GM10266 (cell line): ENCODE results near the gene IL36G.
A peak's percentile ranks its signal among the peaks of the same experiment; 100 is the strongest.

Experiments
- DNase-seq: peaks from one replicate; pipeline ENCODE4 v3.0.0; 2012; ENCODE audit errors: extremely low spot score
- CTCF ChIP-seq: IDR thresholded peaks from 2 replicates; pipeline ENCODE4 v1.5.1; 2012; ENCODE audit warnings: mild to moderate bottlenecking, low read depth; ENCODE audit not compliant: control insufficient read depth, insufficient read depth; ENCODE audit errors: missing control alignments

The IL36G gene

DNA sequence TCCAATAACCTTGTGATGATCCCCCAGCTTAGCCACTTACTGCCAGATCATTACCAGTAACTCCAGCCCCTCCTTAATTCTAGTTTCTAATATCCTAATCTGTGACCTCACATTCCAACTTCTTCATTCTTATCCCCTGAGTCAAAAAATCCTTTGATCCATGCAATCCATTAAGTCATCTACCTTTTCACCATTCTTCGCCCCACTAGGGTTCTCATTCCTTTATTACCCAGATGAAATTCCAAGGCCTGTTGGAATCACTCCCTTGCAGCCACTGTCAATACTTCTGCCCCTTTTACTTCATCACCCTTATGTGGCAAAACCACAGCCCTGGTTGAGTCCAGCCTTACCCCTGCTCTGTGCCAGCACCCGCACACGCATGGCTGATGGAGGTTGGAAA is 20.3 kb upstream of the IL36G start:
- TF ChIP-seq CTCF: no peak
- no peak for DNase-seq

- DNase-seq: peak; percentile 63
- TF ChIP-seq CTCF: peak; percentile 79
Measured at GRCh38 chr2:112958428-112959108, 19.2 kb upstream of the IL36G start.

DNA sequence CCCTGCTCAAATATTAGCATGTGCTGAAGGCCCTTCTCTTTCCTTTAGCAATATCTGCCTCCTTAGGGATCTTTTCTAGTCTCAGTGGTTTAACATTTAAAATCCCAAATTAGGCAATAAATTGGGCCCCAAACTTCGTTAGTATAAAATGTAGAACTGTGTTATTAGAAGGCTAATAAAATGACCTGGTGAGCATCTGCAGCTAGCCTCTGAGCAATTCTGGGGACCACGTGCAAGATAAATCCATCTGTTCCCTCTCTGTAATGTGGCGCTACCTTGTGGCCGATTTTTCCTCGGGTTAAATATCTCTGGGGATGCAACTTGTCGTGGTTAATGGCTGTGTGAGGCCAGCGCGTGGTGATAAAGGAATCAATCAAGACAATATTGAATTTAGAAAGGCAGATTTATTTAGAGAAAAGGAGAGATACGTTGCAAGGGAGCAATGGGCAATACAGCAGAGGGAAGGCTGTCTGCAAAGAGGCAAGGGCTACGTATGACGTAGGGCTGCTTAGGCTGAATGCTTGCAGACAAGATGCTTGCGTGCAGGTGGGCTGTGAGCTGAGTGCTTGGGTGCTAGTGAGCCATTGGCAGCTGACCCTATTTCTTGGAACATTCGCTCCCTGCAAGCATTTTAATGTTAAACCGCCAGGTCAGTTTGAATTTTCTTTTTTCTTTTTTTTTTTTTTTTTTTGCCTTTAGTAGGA is 18.5 kb upstream of the IL36G start:
- DNase-seq: no peak
- peak; percentile 8 for TF ChIP-seq CTCF

DNA sequence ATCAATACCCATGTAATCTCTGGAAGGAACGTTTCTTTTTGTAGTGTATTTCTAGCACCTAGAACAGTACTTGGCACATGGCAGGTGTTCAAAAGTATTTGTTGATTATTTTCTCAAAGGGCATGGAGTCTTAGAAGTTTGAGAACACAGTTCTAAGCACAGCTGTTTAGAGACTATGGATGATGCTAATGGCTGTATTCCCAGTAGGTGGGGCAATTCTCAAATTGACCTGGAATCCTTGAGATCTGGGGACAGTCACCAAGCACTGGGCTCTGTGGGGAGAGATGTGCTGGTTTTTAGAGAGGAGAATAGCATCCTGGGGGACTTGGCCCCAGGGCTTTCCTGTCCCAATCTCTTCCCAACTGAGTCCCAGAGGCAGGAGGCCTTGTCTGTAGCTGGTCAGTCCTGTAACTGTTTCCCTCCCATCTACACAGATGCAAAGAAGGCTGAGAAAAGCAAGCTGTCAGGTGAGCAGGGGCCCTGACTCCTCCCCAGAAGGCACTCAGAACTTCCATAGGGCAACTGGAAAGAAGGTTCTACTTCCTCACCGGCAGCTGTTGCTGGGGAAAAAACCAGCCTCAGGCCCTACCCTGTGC is 17.5 kb upstream of the IL36G start:
- no peak for DNase-seq
- no peak for TF ChIP-seq CTCF

GRCh38 chr2:112962308-112963175 is 15.3 kb upstream of the IL36G start:
- TF ChIP-seq CTCF: no peak
- no peak for DNase-seq

- no peak for DNase-seq
- no peak for TF ChIP-seq CTCF
Measured at GRCh38 chr2:112967023-112967422, 10.8 kb upstream of the IL36G start.
